Stimulated activated CD8-positive, alpha-beta memory T cell treated with anti-CD3 and anti-CD28 coated beads, Interleukin-7, amount 100 ng/mL, for 1 hour (primary cell): ENCODE data around the gene CLCF1.
"Not testable (repeated sequence)": the region's sequence is repeated elsewhere in the genome, so short reads cannot be mapped to it uniquely, and the experiment has no call there.

ENCODE experiments used
- DNase-seq, 2 donors: peaks; one replicate each; pipeline ENCODE4 v3.0.0-alpha.2; 2020; ENCODE audit warnings: low read depth in 2 of 2

Gene CLCF1

DNA sequence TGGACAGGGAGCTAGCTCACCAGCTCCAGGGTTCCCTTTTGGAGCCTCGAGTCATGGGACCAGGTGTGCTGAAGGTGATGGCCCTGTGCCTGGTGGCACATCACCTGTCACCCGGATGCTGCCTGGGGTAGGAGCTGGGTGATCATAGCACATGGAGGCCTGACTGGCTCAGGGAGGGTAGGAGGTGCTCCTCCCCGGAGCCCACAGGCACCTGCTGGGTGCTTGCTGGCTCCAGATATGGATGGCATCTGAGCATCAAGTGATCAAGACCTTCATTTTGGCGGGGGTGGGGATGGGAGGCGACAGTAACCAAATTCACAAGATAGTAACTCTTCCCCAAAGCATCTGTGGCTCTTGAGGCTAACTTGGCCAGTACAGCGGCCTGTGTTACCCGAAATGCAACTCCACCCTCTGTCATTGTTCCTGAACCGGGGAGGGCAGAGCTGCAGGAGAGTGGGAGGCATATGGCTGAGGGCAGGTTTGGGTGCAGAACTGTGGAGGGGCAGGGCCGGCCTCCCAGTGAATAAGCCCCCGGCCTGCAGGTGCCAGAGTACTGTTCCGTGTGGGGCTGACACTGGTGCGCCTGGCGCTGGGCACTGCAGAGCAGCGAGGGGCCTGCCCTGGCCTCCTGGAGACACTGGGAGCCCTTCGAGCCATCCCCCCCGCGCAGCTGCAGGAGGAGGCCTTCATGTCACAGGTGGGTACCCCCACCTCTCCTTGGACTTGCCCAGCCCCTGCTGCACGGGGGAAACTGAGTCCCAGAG, 35.2 kb upstream of the CLCF1 start:
- no peak for DNase-seq

DNA sequence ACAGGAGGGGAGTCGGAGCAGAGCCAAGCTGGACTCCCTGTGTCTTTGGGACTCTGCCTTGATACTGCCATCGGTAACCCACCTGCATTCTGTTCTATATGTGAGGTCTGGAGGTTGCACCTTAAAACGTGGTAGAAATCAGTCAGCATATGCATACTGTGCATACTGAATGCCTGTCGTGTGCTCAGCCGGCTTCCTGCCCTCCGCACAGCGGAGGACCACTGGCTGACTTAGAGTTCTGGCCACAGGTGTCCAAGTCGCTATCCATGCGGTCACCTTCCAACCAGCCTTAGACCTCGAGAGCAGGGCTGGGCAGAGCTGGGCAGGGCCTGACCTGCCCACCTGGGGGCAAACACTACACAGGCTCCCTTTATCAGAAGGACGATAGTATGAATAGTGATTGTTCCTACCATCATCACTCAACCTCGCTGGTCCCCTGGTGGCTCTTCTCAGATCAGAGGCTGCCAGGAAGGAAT, 34.3 kb upstream of the CLCF1 start:
- no peak for DNase-seq

DNA sequence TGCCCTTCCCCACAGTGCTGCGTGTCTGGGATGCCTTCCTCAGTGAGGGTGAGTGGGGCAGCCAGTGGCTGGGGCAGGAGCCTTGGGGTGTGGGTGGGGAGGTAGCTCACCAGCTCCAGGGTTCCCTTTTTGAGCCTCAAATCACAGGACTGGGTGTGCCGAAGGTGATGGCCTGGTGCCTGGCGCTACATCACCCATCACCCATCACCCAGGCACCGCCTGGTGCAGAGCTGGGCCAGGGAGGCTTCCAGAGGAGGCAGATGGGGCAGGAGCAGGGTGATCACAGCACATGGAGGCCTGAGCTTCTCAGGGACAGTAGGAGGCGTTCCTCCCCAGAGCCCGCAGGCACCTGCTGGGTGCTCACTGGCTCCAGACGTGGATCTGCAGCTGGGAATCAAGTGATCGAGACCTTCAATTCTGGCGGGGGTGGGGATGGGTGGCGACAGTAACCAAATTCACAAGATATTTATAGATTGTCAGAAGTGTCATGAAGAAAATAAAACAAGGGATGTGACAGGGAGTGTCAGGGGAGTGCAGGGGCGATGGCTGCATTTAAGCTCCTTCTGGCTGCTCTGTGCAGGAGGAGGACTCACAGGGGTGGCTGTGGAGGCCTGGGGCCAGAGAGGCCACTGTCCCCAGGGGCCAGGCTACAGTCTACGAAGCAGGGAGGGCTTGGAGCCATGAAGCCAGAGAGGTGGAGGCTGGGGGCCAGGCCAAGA, 33.7 kb upstream of the CLCF1 start:
- DNase-seq = no peak

DNA sequence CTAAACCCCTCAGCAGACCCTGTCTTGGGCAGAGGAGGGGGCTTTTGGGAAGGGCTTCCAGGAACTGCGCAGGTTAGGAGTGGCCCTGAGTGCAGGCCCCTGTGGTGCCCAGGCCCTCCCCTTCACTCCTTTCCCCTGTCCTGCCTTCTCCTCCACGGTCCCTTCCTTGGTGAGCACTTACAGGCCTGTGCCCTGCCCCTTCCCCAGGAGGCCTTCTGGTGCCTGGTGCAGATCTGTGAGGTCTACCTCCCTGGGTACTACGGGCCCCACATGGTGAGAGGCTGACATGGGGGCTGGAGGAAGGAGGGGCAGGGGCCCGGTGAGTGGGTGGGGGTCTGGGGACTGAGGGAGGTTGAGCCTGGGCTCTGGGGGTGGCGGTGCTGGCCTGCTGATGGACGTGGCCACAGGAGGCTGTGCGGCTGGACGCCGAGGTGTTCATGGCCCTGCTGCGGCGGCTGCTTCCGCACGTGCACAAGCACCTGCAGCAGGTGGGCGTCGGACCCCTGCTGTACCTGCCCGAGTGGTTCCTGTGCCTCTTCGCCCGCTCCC, 33.1 kb upstream of the CLCF1 start:
- no peak for DNase-seq

DNA sequence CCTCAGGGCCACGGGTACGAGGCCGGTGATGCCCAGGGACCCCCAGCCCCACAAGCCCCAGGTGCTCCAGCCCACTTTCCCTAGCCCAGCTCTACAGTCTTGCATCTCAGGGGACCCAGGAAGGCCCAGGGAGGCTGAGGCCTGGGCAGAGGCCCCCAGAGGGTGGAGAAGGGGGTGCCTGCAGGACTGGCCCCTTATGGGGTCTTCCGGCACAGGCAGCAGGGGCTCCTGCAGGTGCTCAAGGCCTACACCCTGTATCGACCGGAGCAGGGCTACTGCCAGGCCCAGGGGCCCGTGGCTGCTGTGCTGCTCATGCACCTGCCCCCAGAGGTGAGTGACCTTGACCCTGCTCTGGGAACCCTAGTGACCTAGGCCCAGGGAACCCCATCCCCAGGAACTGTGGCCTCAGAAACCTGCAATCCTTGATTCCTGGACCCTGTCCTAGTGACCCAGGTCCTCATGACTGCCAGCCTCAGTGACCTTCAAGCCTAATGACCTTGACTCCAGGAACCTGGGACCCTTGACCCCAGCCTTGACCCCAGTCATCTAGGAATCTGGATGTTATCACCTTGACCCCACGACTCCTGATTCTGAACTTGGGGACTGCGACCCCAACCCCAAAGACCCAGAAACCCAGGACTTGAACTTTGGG, 32.4 kb upstream of the CLCF1 start:
- no peak for DNase-seq

DNA sequence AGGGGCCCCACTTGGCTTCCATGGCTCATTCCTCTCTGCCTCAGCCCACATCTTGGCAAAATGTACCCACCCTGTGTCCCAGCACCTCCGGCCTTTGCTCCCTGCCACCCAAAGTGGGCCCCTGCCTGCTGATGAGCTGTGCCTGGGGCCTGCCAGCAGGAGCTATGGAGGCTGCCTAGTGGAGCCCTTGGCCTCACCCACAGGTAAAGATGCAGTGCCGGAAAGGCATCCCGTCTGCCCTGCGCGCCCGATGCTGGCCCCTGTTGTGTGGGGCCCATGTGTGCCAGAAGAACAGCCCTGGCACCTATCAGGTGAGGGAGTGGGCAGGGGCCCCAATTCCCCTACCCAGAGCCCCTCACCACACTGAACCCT, 31.8 kb upstream of the CLCF1 start:
- DNase-seq = no peak

DNA sequence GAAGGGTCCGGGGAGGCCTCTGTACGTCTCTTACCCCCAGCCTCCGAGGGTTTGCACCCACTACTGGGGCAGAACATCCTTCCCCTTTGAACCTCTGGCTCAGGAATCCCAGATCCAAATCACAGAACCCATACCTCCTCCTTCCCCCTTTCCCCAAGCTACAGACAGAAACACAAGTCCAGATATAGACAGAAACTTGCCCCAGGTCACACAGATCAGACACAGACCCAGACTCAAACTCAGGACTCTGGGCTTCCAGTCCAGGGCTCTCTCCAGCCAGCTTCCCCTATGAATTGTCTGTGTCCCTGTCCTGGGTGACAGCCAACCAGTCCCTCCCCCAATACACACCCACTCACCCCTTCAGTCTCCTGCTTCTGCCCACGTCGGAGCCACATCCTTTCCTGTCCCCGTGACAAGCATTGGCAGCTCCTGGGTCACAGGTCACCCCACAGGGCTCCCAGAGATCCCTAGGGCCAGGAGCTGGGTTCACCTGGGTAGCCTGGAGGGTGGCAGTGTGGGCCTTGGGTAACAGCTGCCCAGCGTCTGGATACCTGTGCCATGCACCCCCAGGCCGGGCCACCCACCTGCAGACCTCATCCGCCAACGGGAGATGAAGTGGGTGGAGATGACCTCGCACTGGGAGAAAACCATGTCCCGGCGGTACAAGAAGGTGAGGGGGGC, 31.3 kb upstream of the CLCF1 start:
- no peak for DNase-seq

DNA sequence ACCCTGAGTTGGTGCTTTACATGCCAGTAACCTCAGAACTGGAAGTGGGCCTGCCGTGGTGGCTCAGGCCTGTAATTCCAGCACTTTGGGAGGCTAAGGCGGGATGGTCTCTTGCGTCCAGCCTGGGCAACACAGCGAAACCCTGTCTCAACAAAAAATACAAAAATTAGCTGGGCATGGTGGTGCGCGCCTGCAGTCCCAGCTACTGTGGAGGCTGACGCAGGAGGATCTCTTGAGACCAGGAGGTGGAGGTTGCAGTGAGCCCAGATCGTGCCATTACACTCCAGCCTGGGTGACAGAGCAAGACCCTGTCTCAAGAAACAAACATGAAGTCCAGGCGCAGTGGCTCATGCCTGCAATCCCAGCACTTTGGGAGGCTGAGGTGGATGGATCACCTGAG, 29.7 kb upstream of the CLCF1 start:
- DNase-seq = not testable (repeated sequence)

DNA sequence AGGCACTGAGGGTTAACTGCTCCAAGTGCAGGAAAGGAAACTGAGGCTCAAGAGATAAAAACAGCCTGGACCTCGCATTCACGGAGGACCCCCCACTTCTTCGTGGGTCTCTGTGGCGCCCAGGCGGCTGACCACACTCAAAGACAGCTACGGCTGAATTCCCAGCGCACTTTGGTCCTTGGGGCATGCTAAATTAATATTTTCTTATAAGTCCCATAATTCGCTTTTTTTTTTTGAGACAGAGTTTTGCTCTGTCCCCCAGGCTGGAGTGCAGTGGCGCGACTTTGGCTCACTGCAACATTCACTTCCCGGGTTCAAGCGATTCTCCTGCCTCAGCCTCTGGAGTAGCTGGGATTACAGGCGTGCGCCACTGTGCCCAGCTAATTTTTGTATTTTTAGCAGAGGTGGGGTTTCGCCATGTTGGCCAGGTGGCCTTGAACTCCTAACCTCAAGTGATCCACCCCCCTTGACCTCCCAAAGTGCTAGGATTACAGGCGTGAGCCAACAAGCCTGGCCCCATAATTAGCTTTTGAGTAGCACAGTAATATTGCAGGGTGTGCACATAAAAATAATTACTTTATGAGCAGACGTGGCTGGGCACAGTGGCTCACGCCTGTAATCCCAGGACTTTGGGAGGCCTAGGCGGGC, 28.9 kb upstream of the CLCF1 start:
- DNase-seq = not testable (repeated sequence)

DNA sequence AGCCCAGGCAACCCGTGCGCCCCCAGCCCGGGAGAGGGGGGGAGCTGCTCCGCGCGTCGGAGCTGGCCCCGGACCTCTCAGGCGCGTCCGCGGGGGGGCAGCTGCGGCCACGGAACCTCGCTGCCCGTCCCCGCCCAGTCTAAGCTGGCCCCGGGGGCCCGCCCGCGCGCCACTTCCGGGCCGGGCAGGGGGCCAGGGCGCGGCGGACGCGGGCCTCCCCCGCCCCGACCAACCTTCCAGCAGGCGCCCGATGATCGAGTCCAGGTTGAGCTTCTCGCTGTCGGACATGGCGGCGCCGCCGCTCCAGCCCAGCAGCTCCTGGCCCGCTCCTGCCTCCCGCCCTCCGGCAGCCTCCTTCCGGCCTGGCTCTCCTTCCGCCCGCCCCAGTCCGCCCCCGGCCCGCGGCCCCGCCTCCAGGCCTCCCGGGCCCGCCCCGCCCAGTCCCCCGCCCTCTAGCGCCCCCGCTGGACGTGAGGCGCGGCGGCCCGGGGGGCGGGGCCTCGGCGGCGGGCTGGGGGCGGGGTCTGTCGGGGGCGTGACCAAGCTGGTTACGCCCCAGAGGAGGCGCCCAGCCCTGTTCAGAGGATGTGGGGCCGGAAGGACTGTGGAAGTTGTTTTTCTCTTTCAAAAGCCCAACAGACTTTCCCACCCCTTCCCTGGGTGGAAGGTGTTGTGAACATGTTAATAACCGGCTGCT, 28.2 kb upstream of the CLCF1 start, which contains the start of gene PPP1CA:
PPP1CA (minus strand) TSS at position 364 of the 697 bp plus-strand sequence; CDS start at position 288, 76 bp downstream.
- peak; percentile 89 for DNase-seq

DNA sequence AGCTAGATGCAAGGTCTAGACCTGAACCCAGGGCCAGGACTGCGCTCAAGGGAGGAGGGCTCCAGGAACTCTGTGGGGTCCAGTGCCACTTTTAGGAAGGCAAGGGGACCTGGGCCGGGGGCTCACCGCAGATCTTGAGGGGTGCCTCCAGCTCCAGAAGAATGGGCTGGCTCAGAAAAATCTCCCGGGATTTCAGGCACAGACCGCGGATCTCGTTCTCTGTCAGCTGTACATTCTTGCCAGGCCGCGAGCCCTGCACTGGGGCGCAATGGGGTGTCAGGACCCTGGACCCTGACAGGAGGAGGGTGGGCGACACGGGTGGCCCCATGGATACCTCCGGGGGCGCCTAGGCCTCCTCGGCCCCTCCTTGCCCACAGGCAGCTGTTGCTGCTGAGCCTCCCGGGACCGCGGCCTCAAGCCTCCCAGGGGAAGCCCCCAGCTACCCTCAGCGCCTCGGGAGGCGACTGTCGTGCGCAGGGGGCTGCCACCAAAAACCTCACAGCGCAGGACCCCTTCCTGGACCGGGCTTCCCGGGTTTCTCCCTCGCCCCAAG, 27.6 kb upstream of the CLCF1 start:
- DNase-seq = no peak

DNA sequence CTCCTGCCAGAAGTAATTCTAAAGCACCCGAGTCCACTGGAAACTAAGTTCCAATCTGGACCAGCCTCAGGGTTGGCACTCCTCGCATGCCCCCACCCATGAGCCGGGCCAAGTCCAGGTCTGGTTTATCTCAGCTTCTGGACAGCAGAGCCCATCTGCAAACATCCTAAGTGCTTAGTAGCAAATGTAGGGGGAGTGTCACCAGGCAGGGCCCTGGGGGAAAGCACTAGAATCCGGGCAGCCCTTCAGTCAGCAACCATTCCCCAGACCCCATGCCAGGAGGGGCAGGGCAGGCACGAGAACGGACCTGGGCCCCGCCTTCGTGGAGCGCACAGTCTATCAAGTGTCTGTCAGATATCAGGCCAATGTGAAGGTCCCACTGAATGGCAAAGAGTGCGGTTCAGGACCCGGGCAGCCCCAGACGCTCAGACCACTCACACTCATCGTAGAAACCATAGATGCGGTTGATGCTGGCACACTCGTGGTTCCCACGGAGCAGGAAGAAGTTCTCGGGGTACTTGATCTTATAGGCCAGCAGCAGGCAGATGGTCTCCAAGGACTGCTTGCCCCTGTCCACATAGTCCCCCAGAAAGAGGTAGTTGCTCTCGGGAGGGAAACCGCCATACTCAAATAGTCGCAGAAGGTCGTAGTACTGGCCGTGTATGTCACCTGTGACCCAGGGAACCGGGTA, 27.0 kb upstream of the CLCF1 start:
- DNase-seq = no peak

DNA sequence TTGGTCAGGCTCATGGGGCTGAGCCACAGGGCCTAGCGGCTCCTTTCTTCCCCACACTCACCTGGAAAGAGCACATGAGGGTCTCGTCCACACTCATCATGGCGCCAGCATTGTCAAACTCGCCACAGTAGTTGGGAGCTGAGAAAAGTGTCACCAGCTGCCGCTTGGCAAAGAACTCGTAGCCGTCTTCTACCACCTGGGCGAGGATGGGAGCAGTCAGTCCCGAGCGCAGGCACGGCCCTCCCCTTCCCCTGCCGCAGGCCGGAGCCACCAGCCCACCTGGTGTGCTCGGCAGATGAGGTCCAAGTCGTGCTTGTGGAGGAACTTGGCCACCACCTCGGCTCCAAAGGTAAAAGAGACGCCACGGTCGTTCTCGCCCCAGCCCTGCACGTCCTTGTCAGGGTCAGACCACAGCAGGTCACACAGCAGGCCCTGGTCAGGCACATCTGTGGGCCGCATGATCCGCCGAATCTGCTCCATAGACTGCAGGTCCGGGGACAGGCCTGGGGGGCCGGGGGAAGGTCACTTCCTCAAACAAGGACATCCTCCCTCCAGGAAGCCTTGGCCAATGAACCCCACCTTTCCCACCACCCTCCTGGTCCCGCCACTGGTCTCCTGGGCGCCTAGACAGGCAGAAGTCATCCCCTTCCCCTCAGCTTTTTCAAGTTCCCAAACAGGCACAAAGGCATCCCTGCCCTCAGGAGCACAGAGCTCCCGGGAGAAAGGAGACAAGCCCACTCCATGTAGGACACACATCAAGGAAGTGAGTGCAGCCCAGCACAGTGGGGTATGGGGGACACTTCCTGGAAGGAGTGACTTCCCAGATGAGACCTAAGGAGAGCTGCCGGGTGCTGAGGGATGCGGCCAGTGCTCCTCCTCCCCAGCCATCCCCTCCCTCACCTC, 25.5 kb upstream of the CLCF1 start:
- DNase-seq = no peak

DNA sequence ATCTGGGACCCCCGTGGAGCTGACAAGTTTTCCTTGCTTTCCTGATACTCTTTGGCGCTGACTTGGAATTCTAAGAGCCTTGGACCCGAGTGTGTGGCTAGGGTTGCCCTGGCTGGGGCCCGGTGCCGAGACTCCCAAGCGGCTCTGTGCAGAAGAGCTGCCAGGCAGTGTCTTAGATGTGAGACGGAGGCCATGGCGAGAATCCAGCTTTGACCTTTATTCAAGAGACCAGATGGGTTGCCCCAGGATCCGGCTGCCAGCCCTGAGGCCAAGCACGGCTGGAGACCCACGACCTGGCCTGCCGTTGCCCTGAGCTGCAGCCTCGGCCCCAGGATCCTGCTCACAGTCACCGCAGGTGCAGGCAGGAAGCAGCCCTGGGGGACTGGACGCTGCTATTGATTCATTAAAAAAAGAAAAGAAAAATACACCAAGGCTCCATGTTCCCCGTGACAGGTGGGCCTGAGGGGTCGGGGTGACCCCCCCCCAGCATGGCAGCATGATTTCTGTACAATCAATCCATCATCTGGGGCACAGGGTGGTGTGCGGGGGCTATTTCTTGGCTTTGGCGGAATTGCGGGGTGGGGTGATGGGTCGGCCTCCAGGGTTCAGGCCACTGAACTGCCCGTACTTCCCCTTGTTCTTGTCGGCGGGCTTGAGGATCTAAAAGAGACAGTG, 24.7 kb upstream of the CLCF1 start:
- no peak for DNase-seq

DNA sequence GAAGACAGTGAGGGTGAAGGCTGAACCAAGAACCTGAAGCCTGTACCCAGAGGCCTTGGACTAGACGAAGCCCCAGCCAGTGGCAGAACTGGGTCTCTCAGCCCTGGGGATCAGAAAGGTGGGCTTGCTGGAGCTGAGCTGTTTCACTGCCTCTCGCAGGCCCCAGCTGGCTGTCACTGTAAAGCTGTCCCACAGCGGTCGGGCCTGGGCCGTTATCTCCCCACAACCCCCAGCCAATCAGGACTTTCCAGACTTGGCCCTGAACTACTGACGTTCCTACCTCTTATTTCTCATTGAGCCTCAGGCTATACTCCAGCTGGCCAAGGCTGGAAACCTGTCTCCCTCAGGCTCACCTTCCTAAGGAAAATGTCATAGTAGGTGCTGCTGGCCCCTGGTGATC, 24.1 kb upstream of the CLCF1 start:
- DNase-seq = no peak

DNA sequence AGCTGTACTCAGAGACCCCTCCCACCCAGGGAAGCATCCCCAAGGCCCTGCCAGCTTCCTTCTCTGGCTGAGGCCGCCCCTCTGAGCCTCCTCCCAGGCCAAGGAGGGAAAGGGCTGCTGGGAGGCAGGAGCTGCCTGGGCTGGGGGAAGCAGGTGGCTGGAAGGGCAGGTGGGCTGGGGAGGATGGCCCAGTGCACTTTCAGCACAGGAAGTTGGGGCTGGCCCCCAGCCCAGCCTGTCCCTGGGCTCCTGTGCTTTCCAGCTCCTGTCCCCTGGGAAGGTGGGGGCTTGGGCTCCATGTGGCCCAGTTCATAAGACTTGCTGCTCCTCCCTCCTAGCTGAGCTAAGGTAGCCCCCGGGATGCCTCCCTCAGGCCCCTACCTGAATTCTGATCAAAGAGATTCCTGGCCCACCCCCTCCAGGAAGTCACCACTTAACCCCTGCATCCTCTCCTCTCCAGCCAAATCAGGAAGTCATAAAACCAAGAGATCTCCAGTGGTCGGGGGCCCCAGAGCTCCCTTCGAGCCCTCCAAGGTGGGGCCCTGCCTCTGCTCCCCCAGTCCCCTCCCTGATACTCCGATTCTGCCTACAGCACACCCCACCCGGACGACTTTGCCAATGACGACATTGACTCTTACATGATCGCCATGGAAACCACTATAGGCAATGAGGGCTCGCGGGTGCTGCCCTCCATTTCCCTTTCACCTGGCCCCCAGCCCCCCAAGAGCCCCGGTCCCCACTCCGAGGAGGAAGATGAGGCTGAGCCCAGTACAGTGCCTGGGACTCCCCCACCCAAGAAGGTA, 23.4 kb upstream of the CLCF1 start:
- DNase-seq = no peak

DNA sequence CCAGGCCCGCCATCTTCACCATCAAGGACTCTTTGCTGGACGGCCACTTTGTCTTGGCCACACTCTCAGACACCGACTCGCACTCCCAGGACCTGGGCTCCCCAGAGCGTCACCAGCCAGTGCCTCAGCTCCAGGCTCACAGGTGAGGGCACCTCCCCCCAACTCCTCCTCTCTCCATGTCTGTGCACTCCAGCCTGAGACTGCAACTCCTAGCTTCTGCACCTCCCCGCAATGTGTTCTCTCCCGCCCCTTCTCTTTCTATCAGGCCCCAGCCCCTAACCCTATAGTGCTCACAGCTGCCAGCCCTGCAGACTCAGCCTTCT, 22.8 kb upstream of the CLCF1 start:
- DNase-seq = no peak
